ENCODE data around the gene FXYD1. TPM values are rescaled to one million over a fixed set of nuclear protein-coding genes. Genes with fewer than 3 reads are reported as not detected.

FXYD1 gene
- total and polyA plus RNA-seq, 10 donors, result 0.83 to 18.1 (median 10.8) TPM; not detected in 1

GRCh38 chr19:35130761-35131720 is 7.6 kb upstream of the FXYD1 start:
- intact Hi-C loops (cut with DNase I; ENCODE audit: low total_unique reads), result no loop called here
- Histone ChIP-seq H3K9me3 (no peaks in the 10 kb centered on the region), H3K27me3 (replicated peaks in 1 of 7) (no peaks in the 10 kb centered on the region), H3K27ac (no peak overlapping the region), H3K36me3 (no peaks in the 10 kb centered on the region), H3K4me1 (peaks cover 3 to 15% (median 9%) of the 10 kb centered on the region in 6 donors), H3K4me3 (no peak overlapping the region)
- DNase-seq, result no peak
- 84 to 86% (median 86%) methylated on average over 26 to 31 of the region's 31 CpGs for WGBS, 5 donors
- no peak for TF ChIP-seq POLR2A (IDR thresholded peaks at IDR 0.05)
- no peak for TF ChIP-seq POLR2AphosphoS5 (IDR thresholded peaks at IDR 0.05)
- TF ChIP-seq, protein P1, sequence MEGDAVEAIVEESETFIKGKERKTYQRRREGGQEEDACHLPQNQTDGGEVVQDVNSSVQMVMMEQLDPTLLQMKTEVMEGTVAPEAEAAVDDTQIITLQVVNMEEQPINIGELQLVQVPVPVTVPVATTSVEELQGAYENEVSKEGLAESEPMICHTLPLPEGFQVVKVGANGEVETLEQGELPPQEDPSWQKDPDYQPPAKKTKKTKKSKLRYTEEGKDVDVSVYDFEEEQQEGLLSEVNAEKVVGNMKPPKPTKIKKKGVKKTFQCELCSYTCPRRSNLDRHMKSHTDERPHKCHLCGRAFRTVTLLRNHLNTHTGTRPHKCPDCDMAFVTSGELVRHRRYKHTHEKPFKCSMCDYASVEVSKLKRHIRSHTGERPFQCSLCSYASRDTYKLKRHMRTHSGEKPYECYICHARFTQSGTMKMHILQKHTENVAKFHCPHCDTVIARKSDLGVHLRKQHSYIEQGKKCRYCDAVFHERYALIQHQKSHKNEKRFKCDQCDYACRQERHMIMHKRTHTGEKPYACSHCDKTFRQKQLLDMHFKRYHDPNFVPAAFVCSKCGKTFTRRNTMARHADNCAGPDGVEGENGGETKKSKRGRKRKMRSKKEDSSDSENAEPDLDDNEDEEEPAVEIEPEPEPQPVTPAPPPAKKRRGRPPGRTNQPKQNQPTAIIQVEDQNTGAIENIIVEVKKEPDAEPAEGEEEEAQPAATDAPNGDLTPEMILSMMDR (IDR thresholded peaks at IDR 0.05 in 8 of 11, conservative IDR thresholded peaks at IDR 0.05 in 3 of 11), result no peak

DNA sequence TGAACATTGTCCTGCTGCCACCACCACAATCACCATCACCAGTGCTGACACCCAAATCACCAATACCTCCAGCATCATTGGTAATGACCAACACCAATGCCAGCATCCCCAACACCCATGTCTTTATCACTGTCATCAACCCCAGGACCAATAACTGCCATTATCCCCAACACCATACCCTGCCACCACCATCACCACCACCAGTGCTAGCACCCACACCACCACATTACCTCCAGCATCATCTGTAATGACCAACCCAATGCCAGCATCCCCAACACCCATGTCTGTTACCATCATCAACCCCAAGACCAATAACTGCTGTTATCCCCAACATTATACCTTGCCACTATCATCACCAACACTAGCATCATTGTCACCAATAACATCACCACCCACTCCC is 6.4 kb upstream of the FXYD1 start:
- Histone ChIP-seq H3K27me3 (replicated peaks in 1 of 7) (no peaks in the 10 kb centered on the region), H3K27ac (no peak overlapping the region), H3K4me1 (peaks cover 3 to 23% (median 11%) of the 10 kb centered on the region in 6 donors), H3K9me3 (no peaks in the 10 kb centered on the region), H3K36me3 (no peaks in the 10 kb centered on the region), H3K4me3 (no peak overlapping the region)
- no peak for DNase-seq
- intact Hi-C loops (cut with DNase I; ENCODE audit: low total_unique reads), result no loop called here
- TF ChIP-seq POLR2A (IDR thresholded peaks at IDR 0.05) (no peak), POLR2AphosphoS5 (IDR thresholded peaks at IDR 0.05) (no peak)
- TF ChIP-seq, protein P1 (IDR thresholded peaks at IDR 0.05 in 8 of 11, conservative IDR thresholded peaks at IDR 0.05 in 3 of 11), result no peak

GRCh38 chr19:35133826-35134225 is 4.8 kb upstream of the FXYD1 start:
- Histone ChIP-seq H3K4me1 (peaks cover 3 to 36% (median 16%) of the 10 kb centered on the region in 6 donors), H3K4me3 (no peak overlapping the region), H3K27ac (no peak overlapping the region), H3K9me3 (no peaks in the 10 kb centered on the region), H3K27me3 (replicated peaks in 1 of 7) (peaks cover 0 to 6% (median 0%) of the 10 kb centered on the region in 7 donors), H3K36me3 (no peaks in the 10 kb centered on the region)
- intact Hi-C loops (cut with DNase I; ENCODE audit: low total_unique reads), result no loop called here
- TF ChIP-seq, protein P1 (IDR thresholded peaks at IDR 0.05 in 8 of 11, conservative IDR thresholded peaks at IDR 0.05 in 3 of 11), result no peak
- TF ChIP-seq POLR2A (IDR thresholded peaks at IDR 0.05), result no peak
- 78 to 89% (median 83%) methylated on average over 7 to 11 of the region's 11 CpGs for WGBS, 5 donors
- no peak for DNase-seq

GRCh38 chr19:35134601-35135242 is 3.9 kb upstream of the FXYD1 start, which contains the start of gene LGI4:
Gene LGI4, minus strand, starts transcription at chr19:35135059. Its CDS starts 379 bp downstream, at chr19:35134680.
- H3K4me3 ChIP-seq, result no peak within 1 kb of the TSS
- no peaks in the 10 kb centered on the region for H3K9me3 ChIP-seq
- peaks cover 3 to 45% (median 17%) of the 10 kb centered on the region in 6 donors for H3K4me1 ChIP-seq
- TF ChIP-seq, protein P1 (IDR thresholded peaks at IDR 0.05 in 8 of 11, conservative IDR thresholded peaks at IDR 0.05 in 3 of 11), result no peak
- TF ChIP-seq POLR2AphosphoS5 (IDR thresholded peaks at IDR 0.05) (no peak), POLR2A (IDR thresholded peaks at IDR 0.05) (no peak)
- no peak for DNase-seq
- no peaks in the 10 kb centered on the region for H3K36me3 ChIP-seq
- peaks cover 0 to 11% (median 0%) of the 10 kb centered on the region in 7 donors for H3K27me3 ChIP-seq (replicated peaks in 1 of 7)
- peak within 1 kb of the TSS in 5 of 8 donors; percentile 52 to 65 (median 63) for H3K27ac ChIP-seq
- 68 to 86% (median 77%) methylated on average over 13 to 15 of the region's 15 CpGs for WGBS, 5 donors
- intact Hi-C loops (cut with DNase I; ENCODE audit: low total_unique reads), result no loop called here

Measured in spleen (tissue), 11 donors.